NCI-H2196 (cell line): ENCODE results near the gene MMP23B.
A peak's percentile ranks its signal among the peaks of the same experiment; 100 is the strongest.
"Not testable (repeated sequence)": the region's sequence is repeated elsewhere in the genome, so short reads cannot be mapped to it uniquely, and the experiment has no call there.

Experiments
- DNase-seq: peaks from one replicate; lab custom pipeline; 2025; ENCODE audit not compliant: unreplicated experiment; lab: John Stamatoyannopoulos, UW

The MMP23B gene

DNA sequence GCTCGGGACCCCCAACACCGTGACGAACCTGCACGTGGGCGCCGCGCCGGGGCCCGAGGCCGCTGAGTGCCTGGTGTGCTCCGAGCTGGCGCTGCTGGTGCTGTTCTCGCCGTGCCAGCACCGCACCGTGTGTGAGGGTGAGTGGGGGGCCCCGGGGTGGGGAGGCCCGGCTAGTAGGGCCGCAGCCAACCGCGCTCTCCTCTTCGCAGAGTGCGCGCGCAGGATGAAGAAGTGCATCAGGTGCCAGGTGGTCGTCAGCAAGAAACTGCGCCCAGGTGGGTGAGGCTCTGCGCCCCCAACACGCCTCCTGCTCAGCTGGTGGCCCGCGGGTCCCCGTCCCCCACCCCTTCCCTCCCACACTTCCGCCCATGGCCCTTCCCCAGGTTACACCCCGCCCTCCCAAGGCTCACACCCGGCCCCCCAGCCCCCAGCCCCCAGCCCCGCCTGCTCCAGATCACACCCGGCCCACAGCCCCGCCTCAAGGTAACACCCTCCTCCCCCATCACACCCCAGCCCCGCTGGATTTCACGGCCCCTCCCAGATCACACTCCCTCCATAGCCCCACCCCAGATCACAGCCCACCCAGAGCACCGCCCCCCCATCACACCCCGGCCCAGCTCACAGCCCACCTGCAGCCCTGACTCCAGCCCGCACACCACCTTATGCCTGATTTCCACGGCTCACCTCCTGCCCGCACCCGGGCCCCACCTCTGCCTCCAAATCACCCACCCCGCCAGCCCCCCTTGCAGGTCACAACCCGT, 2.4 kb upstream of the MMP23B start:
- no peak for DNase-seq

- peak; percentile 92 for DNase-seq
Measured at GRCh38 chr1:1630191-1630964, 1.6 kb upstream of the MMP23B start.

GRCh38 chr1:1630965-1631781, 800 bp upstream of the MMP23B start:
- DNase-seq, result peak; percentile 67

- not testable (repeated sequence) for DNase-seq
Measured at GRCh38 chr1:1633409-1633808, 1.4 kb downstream of the MMP23B start.

DNA sequence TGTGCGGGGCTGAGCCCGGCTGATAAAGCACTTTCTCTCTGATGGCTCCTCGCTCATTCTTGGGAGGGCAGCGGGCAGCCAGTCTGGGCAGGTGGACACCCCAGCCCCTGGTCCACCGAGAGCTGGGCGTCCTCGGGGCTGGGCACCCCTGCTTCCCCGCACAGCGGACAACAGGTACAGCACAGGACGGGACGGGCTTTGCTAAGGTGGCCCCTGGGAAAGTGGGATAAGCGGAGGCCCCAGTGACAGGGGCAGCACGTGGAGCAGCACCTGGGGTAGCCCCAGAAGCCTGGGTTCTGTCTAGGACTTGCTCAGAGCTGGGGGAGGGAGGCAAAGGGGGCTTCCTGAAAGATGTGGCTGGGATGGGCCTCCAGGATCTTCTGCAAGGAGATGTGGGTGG, 2.6 kb downstream of the MMP23B start:
- not testable (repeated sequence) for DNase-seq

- not testable (repeated sequence) for DNase-seq
Measured at GRCh38 chr1:1636621-1637478, 4.9 kb downstream of the MMP23B start.

GRCh38 chr1:1637479-1637875, 5.5 kb downstream of the MMP23B start:
- not testable (repeated sequence) for DNase-seq

DNA sequence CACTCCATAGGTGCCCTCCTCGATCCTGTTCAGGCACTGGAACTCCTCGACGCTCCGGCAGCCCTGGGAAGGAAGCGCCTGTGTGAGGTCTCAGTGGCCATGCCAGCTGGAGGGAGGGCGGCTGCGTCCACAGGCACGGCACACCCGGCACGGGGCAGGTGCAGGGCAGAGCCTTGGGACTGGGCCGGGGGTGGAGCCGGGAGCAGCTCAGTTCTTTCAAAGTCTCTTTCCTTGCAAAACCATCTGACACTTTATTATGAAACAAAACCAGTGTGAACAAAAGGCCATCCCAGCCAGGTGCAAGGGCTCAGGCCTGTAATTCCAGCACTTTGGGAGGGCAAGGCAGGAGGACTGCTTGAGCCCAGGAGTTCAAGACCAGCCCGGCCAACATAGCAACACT, 6.6 kb downstream of the MMP23B start:
- DNase-seq, result peak; percentile 32

- DNase-seq, result not testable (repeated sequence)
Measured at GRCh38 chr1:1639368-1639767, 7.4 kb downstream of the MMP23B start.

DNA sequence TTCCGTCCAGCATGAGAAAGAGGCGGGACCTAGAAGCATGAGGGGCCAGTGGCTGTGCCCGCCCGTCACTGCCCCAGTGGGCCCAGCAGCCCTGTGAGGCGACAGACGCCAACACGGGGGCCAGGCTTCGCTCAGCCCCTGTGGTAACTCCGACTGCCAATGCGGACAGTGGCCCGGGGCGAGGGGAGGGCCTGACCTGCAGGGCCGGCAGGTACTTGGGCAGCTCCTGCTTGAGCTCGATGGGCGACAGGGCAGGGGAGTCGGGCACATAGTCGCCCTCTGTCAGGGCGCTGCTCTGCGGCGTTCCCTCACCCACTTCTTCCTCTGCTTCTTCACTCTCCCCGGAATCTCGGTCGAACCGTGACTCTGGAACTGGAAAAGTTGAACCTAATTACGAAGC, 8.1 kb downstream of the MMP23B start:
- not testable (repeated sequence) for DNase-seq

DNA sequence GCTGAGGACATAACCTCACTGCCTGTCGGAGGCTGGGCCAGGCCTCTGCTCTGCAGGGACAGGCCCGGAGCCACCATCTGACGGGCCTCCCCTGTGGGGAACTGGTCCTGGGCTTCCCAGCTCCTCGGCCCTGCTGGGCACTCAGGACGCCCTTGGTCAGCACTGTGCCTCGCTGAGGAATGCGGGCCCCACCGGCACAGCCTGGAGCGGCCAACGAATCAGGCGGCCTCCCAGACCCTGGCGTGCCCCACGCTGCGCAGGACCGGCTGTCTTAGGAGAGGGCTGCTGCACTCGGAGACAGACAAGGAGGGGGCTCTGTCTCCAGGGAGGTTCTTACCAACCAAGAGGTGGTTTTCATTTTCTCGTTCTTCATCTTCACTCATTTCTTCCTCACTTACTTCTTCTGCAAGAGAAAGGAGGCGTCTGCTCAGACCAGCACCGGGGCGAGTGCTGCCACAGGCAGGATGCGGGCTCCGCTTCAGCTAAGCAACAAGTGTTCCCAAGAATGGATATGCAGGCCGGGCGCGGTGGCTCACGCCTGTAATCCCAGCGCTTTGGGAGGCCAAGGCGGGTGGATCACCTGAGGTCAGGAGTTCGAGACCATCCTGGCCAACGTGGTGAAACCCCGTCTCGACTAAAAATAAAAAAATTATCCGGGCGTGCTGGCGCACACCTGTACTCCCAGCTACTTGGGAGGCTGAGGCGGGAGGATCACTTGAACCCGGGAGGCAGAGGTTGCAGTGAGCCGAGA, 8.9 kb downstream of the MMP23B start:
- DNase-seq, result not testable (repeated sequence)

- not testable (repeated sequence) for DNase-seq
Measured at GRCh38 chr1:1646326-1646725, 14.4 kb downstream of the MMP23B start.

DNA sequence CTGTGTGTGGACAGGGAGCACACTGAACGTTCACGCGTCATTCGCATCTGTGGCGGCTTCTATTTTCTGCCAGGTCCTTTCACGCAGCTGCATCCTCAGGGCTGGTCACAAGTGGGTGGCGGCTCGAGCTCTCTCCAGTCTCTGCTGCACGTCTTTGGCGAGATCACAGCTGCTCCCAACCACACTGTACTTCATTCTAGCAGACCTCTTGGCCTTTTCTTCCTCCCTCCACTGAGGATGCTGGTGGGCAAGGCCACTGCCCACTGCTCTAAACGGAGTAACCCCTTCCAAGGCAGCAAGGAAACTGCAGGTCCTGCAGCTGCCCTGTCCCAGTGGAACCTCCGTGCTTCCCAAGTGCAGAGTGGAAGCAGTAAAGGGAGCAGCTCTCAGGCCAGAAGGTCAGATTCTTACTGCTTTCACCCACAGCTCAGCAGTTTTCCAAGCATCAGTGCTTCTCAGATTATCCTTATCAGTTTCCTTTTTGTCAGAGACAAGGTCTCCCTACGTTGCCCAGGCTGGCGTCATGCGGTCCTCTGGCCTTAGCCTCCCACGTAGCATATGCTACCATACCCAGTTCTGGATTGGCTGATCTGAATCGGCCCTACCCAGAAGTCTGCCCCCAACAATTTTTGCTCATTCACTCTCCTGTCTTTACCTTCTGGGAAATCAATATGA, 15.7 kb downstream of the MMP23B start:
- not testable (repeated sequence) for DNase-seq

- DNase-seq, result not testable (repeated sequence)
Measured at GRCh38 chr1:1648265-1648664, 16.3 kb downstream of the MMP23B start.

- DNase-seq, result peak; percentile 96
Measured at GRCh38 chr1:1658583-1659549, 26.9 kb downstream of the MMP23B start, which contains the start of gene CDK11B. Gene CDK11B, minus strand, starts transcription at chr1:1659004. Its CDS starts 1,519 bp downstream, at chr1:1657485.

DNA sequence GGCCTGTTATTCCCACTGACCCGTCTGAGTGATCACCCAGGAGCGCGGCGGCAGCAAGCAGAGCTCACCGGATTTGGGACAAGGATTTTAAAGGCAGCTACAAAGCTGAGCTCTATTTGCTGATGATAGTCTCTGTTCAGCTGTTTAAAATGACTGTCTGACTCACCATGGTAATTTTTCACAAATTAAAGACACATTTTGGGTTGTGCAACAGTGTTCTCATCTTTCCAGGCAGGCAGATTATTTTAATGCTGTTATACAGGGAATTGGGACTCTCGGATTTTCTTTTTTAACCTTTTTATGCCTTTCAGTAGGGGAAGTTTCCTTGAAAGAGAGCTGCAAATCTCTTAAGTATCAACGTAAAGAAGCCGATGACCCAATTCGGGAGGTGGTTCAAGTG, 30.4 kb downstream of the MMP23B start:
- DNase-seq, result not testable (repeated sequence)

GRCh38 chr1:1662830-1663560, 31.0 kb downstream of the MMP23B start:
- not testable (repeated sequence) for DNase-seq
